ENCODE measurements around the gene UMAD1.

The UMAD1 gene

GRCh38 chr7:7869036-7869435, 228.5 kb downstream of the UMAD1 start:
- no peak overlapping the region for H3K4me3 ChIP-seq (replicated peaks; ENCODE audit: low read depth, low read length)
- no peaks in the 10 kb centered on the region for H3K27me3 ChIP-seq (replicated peaks; ENCODE audit: control insufficient read depth, insufficient read depth, low read length)
- no peaks in the 10 kb centered on the region for H3K36me3 ChIP-seq (ENCODE audit: control insufficient read depth, insufficient read depth, low read length)
- TF ChIP-seq, protein P1, sequence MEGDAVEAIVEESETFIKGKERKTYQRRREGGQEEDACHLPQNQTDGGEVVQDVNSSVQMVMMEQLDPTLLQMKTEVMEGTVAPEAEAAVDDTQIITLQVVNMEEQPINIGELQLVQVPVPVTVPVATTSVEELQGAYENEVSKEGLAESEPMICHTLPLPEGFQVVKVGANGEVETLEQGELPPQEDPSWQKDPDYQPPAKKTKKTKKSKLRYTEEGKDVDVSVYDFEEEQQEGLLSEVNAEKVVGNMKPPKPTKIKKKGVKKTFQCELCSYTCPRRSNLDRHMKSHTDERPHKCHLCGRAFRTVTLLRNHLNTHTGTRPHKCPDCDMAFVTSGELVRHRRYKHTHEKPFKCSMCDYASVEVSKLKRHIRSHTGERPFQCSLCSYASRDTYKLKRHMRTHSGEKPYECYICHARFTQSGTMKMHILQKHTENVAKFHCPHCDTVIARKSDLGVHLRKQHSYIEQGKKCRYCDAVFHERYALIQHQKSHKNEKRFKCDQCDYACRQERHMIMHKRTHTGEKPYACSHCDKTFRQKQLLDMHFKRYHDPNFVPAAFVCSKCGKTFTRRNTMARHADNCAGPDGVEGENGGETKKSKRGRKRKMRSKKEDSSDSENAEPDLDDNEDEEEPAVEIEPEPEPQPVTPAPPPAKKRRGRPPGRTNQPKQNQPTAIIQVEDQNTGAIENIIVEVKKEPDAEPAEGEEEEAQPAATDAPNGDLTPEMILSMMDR (IDR thresholded peaks at IDR 0.05; ENCODE audit: insufficient read depth, low read length, poor library complexity, severe bottlenecking): no peak
- DNase-seq (ENCODE audit: extremely low read depth, insufficient read length): no peak

GRCh38 chr7:7869651-7870050, 229.1 kb downstream of the UMAD1 start:
- H3K27me3 ChIP-seq (replicated peaks; ENCODE audit: control insufficient read depth, insufficient read depth, low read length): no peaks in the 10 kb centered on the region
- H3K36me3 ChIP-seq (ENCODE audit: control insufficient read depth, insufficient read depth, low read length): no peaks in the 10 kb centered on the region
- DNase-seq (ENCODE audit: extremely low read depth, insufficient read length): no peak
- no peak overlapping the region for H3K4me3 ChIP-seq (replicated peaks; ENCODE audit: low read depth, low read length)
- TF ChIP-seq, protein P1 (IDR thresholded peaks at IDR 0.05; ENCODE audit: insufficient read depth, low read length, poor library complexity, severe bottlenecking): no peak

GRCh38 chr7:7870555-7870954, 230.0 kb downstream of the UMAD1 start:
- TF ChIP-seq, protein P1 (IDR thresholded peaks at IDR 0.05; ENCODE audit: insufficient read depth, low read length, poor library complexity, severe bottlenecking): no peak
- no peaks in the 10 kb centered on the region for H3K36me3 ChIP-seq (ENCODE audit: control insufficient read depth, insufficient read depth, low read length)
- no peak overlapping the region for H3K4me3 ChIP-seq (replicated peaks; ENCODE audit: low read depth, low read length)
- no peaks in the 10 kb centered on the region for H3K27me3 ChIP-seq (replicated peaks; ENCODE audit: control insufficient read depth, insufficient read depth, low read length)
- DNase-seq (ENCODE audit: extremely low read depth, insufficient read length): no peak

DNA sequence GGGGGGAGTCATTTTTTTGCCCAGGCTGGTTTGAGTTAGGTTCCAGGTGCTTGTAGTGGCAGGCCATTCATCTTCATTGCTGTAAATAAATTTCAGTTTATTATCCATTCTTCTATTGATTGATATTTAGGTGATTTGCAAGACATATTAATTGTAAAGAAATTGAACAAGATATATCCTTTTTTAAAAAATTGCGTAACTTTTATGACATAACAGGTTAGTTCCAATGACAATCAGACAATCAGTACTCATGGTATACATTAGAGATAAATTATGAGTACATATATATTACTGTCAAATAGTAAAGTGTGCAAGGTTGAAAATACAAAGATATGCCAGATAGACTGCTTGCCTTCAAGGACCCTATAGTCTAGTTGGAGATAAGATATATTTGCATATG, 235.9 kb downstream of the UMAD1 start:
- TF ChIP-seq, protein P1 (IDR thresholded peaks at IDR 0.05; ENCODE audit: insufficient read depth, low read length, poor library complexity, severe bottlenecking): no peak
- Histone ChIP-seq H3K4me3 (replicated peaks; ENCODE audit: low read depth, low read length) (no peak overlapping the region), H3K27me3 (replicated peaks; ENCODE audit: control insufficient read depth, insufficient read depth, low read length) (no peaks in the 10 kb centered on the region), H3K36me3 (ENCODE audit: control insufficient read depth, insufficient read depth, low read length) (no peaks in the 10 kb centered on the region)
- no peak for DNase-seq (ENCODE audit: extremely low read depth, insufficient read length)

GRCh38 chr7:7881581-7881980, 241.0 kb downstream of the UMAD1 start:
- H3K4me3 ChIP-seq (replicated peaks; ENCODE audit: low read depth, low read length): no peak overlapping the region
- DNase-seq (ENCODE audit: extremely low read depth, insufficient read length): no peak
- H3K36me3 ChIP-seq (ENCODE audit: control insufficient read depth, insufficient read depth, low read length): no peaks in the 10 kb centered on the region

More at GRCh38 chr7:7881581-7881980, 241.0 kb downstream of the UMAD1 start:
- TF ChIP-seq, protein P1 (IDR thresholded peaks at IDR 0.05; ENCODE audit: insufficient read depth, low read length, poor library complexity, severe bottlenecking): no peak
- no peaks in the 10 kb centered on the region for H3K27me3 ChIP-seq (replicated peaks; ENCODE audit: control insufficient read depth, insufficient read depth, low read length)
